ENCODE measurements around the gene SLC22A12.

Gene SLC22A12

GRCh38 chr11:64647019-64647779, 56.2 kb downstream of the SLC22A12 start:
- no peak for DNase-seq (ENCODE audit: low spot score)

GRCh38 chr11:64648551-64648950, 57.5 kb downstream of the SLC22A12 start:
- DNase-seq (ENCODE audit: low spot score): no peak

GRCh38 chr11:64649291-64649697, 58.3 kb downstream of the SLC22A12 start:
- no peak for DNase-seq (ENCODE audit: low spot score)

- DNase-seq (ENCODE audit: low spot score): peak; percentile 33
Observed at GRCh38 chr11:64650923-64651523, 60.0 kb downstream of the SLC22A12 start.
